Neutrophil (primary cell): ENCODE results near the gene ABHD2.

Source experiments
- H3K27ac ChIP-seq: fragments of 200-600 bp; sonication (generic); 2 replicates; pipeline ENCODE4 v1.5.1; 2016; ENCODE audit warnings: mild to moderate bottlenecking, moderate library complexity
- H3K27me3 ChIP-seq: fragments of 200-600 bp; sonication (generic); 2 replicates; pipeline ENCODE4 v1.6.0; 2016; ENCODE audit warnings: mild to moderate bottlenecking
- H3K36me3 ChIP-seq: fragments of 200-600 bp; sonication (generic); 2 replicates; pipeline ENCODE4 v1.5.1; 2017
- H3K4me1 ChIP-seq, 2 experiments: fragments of 200-600 bp in 1 of 2; sonication (generic) in 1 of 2; 1 replicate in 1 of 2; 2 replicates in 1 of 2; pipeline versions ENCODE4 v1.5.1 to v1.6.1; 2013 to 2016; ENCODE audit warnings: low read depth in 1 of 2, low read length in 1 of 2, mild to moderate bottlenecking in 1 of 2, moderate library complexity in 1 of 2; ENCODE audit not compliant: control insufficient read depth in 1 of 2, insufficient read depth in 1 of 2
- H3K4me3 ChIP-seq, 2 experiments: fragments of 200-600 bp in 1 of 2; sonication (generic) in 1 of 2; 1 replicate in 1 of 2; 2 replicates in 1 of 2; pipeline ENCODE4 v1.5.1; 2013 to 2016; ENCODE audit warnings: low read depth in 1 of 2, low read length in 1 of 2, mild to moderate bottlenecking in 1 of 2, moderate library complexity in 1 of 2
- H3K9me3 ChIP-seq: fragments of 200-600 bp; sonication (generic); 2 replicates; pipeline ENCODE4 v1.5.1; 2016
- CTCF ChIP-seq: fragments of 200-600 bp; sonication (generic); IDR thresholded peaks from 2 replicates; pipeline ENCODE4 v1.5.1; 2016; ENCODE audit warnings: antibody characterized with exemption

Gene ABHD2

DNA sequence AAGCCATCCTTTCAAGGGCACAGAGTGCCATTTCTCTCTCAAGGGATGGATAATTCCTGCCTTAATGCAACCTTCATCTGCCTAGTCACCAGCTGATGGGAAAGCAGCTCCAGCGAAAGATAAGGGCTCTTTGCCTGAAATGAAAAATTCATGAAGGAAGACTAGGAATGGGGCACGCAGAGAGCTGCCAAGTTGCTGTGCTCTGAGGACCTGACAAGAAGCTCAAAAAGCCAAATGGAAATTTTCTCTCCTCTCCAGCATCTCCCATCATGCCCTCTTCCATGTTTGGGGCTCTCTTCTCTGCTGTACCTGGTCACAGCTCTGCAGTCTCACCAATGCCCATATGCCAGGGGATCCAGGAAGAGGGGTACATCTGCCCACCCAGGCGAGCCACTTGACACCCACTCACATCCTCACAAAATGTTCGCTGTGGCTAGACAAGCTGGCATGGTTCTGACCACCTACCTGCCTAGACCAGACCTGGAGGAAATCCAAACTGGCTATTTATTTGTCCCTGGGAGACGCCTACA is 29.3 kb upstream of the ABHD2 start:
- Histone ChIP-seq H3K27ac (peak overlapping the region; percentile 7), H3K36me3 (no peaks in the 10 kb centered on the region), H3K9me3 (no peaks in the 10 kb centered on the region), H3K4me1 (peaks cover 4 to 7% of the 10 kb centered on the region in 2 experiments), H3K4me3 (no peak overlapping the region), H3K27me3 (no peaks in the 10 kb centered on the region)
- no peak for TF ChIP-seq CTCF

DNA sequence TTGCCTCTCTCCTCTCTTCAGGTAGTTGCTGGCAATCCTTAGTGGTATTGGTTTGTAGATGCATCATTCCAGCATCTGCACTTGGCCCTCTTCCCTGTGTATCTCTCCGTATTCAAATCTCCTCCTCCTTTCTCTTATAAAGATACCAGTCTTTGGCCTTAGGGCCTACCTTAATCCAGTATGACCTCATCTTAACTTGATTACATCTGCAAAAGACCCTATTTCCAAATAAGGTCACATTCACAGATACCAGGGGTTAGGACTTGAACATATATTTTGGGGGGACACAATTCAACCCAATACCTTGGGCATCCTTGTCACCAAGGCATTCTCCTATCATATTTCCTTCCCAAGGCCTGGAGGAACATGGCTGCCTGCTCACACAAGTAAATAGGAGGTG is 22.0 kb upstream of the ABHD2 start:
- Histone ChIP-seq H3K36me3 (no peaks in the 10 kb centered on the region), H3K4me3 (no peak overlapping the region), H3K9me3 (no peaks in the 10 kb centered on the region), H3K4me1 (peaks cover 38 to 39% of the 10 kb centered on the region in 2 experiments), H3K27me3 (no peaks in the 10 kb centered on the region), H3K27ac (no peak overlapping the region)
- TF ChIP-seq CTCF: no peak

DNA sequence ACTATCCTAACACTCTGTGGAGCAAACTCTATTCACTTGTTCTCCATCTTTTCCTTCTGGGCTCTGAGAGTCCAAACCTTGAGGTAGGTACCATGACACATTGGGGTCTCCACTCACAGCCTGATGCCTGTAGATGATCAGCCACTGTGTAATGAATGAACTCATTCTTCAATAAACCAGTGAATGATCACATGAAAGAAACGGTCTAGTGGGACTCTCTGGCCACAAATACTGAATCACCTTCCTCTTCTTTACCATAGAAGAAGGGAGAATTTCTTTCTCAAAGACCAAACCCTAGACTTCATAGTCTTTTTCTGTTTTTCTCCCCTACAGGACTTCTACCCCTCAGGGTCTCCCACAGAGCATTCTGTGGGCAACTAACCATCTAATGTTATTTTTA is 20.5 kb upstream of the ABHD2 start:
- no peaks in the 10 kb centered on the region for H3K9me3 ChIP-seq
- H3K36me3 ChIP-seq: no peaks in the 10 kb centered on the region
- H3K27ac ChIP-seq: peak overlapping the region; percentile 98
- no peak for TF ChIP-seq CTCF
- peaks cover 53% of the 10 kb centered on the region in 2 experiments for H3K4me1 ChIP-seq
- no peak overlapping the region for H3K4me3 ChIP-seq
- H3K27me3 ChIP-seq: no peaks in the 10 kb centered on the region

GRCh38 chr15:89068325-89068784 is 19.9 kb upstream of the ABHD2 start:
- no peak for TF ChIP-seq CTCF
- peak overlapping the region; percentile 98 for H3K27ac ChIP-seq
- no peaks in the 10 kb centered on the region for H3K27me3 ChIP-seq
- H3K4me1 ChIP-seq: peaks cover 57 to 59% of the 10 kb centered on the region in 2 experiments
- no peaks in the 10 kb centered on the region for H3K36me3 ChIP-seq
- peak overlapping the region in 1 of 2 experiments; percentile 18 for H3K4me3 ChIP-seq
- no peaks in the 10 kb centered on the region for H3K9me3 ChIP-seq

GRCh38 chr15:89070197-89071124 is 17.8 kb upstream of the ABHD2 start:
- Histone ChIP-seq H3K4me1 (peaks cover 61 to 64% of the 10 kb centered on the region in 2 experiments), H3K27ac (peak overlapping the region; percentile 98), H3K4me3 (peak overlapping the region in 1 of 2 experiments; percentile 18), H3K9me3 (no peaks in the 10 kb centered on the region), H3K36me3 (no peaks in the 10 kb centered on the region), H3K27me3 (no peaks in the 10 kb centered on the region)
- no peak for TF ChIP-seq CTCF
